Measurements from ENCODE around the gene HPCAL1. TPM values are rescaled to one million over a fixed set of nuclear protein-coding genes. Genes with fewer than 3 reads are reported as not detected.

Gene HPCAL1
- total RNA-seq, 2 experiments from 2014 or later = 9.2 to 9.7 TPM

- Histone ChIP-seq H3K4me3 (ENCODE audit: low read depth, low read length, poor library complexity, severe bottlenecking) (no peak overlapping the region), H3K9me3 (ENCODE audit: low read length) (no peaks in the 10 kb centered on the region), H3K36me3 (ENCODE audit: insufficient read depth, low read length) (no peaks in the 10 kb centered on the region), H4K20me1 (ENCODE audit: insufficient read depth, low read length) (no peaks in the 10 kb centered on the region; the same call in 1 of the 2 replicates), H3K4me2 (ENCODE audit: low read length) (no peak overlapping the region), H2AFZ (ENCODE audit: low read length) (no peak overlapping the region), H3K27ac (ENCODE audit: low read depth, low read length, poor library complexity, severe bottlenecking) (no peak overlapping the region), H3K79me2 (ENCODE audit: insufficient read depth, low read depth, low read length) (no peaks in the 10 kb centered on the region), H3K4me1 (ENCODE audit: insufficient read depth, low read length, poor library complexity, severe bottlenecking) (peaks cover 4% of the 10 kb centered on the region), H3K9me2 (ENCODE audit: insufficient read depth, low read length) (no peaks in the 10 kb centered on the region)
- TF ChIP-seq, protein P1, sequence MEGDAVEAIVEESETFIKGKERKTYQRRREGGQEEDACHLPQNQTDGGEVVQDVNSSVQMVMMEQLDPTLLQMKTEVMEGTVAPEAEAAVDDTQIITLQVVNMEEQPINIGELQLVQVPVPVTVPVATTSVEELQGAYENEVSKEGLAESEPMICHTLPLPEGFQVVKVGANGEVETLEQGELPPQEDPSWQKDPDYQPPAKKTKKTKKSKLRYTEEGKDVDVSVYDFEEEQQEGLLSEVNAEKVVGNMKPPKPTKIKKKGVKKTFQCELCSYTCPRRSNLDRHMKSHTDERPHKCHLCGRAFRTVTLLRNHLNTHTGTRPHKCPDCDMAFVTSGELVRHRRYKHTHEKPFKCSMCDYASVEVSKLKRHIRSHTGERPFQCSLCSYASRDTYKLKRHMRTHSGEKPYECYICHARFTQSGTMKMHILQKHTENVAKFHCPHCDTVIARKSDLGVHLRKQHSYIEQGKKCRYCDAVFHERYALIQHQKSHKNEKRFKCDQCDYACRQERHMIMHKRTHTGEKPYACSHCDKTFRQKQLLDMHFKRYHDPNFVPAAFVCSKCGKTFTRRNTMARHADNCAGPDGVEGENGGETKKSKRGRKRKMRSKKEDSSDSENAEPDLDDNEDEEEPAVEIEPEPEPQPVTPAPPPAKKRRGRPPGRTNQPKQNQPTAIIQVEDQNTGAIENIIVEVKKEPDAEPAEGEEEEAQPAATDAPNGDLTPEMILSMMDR (conservative IDR thresholded peaks at IDR 0.05; ENCODE audit: low read length) = no peak
- no peak for TF ChIP-seq EZH2phosphoT487 (IDR thresholded peaks at IDR 0.05; ENCODE audit: borderline replicate concordance, low read depth, low read length)
- POLR2A ChIA-PET = no interaction called here
- DNase-seq (ENCODE audit: low spot score) = no peak
- CTCF ChIA-PET (ENCODE audit: unreplicated experiment) = no interaction called here
- intact Hi-C loops (cut with micrococcal nuclease; ENCODE audit: unreplicated experiment) = no loop called here
- no TSS peak for BruUV-seq (replicated peaks)
These were observed 54.8 kb downstream of the HPCAL1 start for GRCh38 chr2:10357193-10358169.

DNA sequence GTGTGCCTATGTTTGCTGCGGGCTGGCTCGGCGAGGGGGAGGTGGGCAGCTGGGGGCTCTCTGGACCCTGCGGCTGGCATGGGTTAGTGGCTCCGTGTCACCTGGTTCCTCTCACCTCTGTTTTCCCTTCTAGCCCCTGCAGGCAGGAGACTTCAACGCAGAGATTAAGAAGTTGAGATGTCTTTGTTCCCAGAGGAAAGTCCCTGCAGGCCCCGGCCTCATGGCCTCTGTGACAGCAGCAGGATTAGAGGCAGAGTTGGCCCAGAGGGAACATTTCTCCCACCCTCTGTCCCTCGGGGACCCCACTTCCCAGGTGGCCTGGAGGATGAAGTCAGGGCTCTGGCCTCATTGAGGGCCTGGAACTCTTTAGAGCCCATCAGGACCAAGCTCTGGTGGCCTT, 56.5 kb downstream of the HPCAL1 start:
- Histone ChIP-seq H3K79me2 (ENCODE audit: insufficient read depth, low read depth, low read length) (no peaks in the 10 kb centered on the region), H3K4me3 (ENCODE audit: low read depth, low read length, poor library complexity, severe bottlenecking) (no peak overlapping the region), H4K20me1 (ENCODE audit: insufficient read depth, low read length) (no peaks in the 10 kb centered on the region; the same call in 1 of the 2 replicates), H3K4me1 (ENCODE audit: insufficient read depth, low read length, poor library complexity, severe bottlenecking) (peaks cover 4% of the 10 kb centered on the region), H3K27ac (ENCODE audit: low read depth, low read length, poor library complexity, severe bottlenecking) (no peak overlapping the region), H3K9me2 (ENCODE audit: insufficient read depth, low read length) (no peaks in the 10 kb centered on the region), H3K36me3 (ENCODE audit: insufficient read depth, low read length) (no peaks in the 10 kb centered on the region), H2AFZ (ENCODE audit: low read length) (no peak overlapping the region), H3K4me2 (ENCODE audit: low read length) (no peak overlapping the region), H3K9me3 (ENCODE audit: low read length) (no peaks in the 10 kb centered on the region)
- ChIA-PET POLR2A (no interaction called here), CTCF (ENCODE audit: unreplicated experiment) (no interaction called here)
- intact Hi-C loops (cut with micrococcal nuclease; ENCODE audit: unreplicated experiment) = no loop called here
- no TSS peak for BruUV-seq (replicated peaks)
- DNase-seq (ENCODE audit: low spot score) = no peak
- TF ChIP-seq EZH2phosphoT487 (IDR thresholded peaks at IDR 0.05; ENCODE audit: borderline replicate concordance, low read depth, low read length) = no peak
- TF ChIP-seq, protein P1 (conservative IDR thresholded peaks at IDR 0.05; ENCODE audit: low read length) = no peak

Data from OCI-LY7 (cell line).